ENCODE measurements around the gene PKDCC.
"Not testable (repeated sequence)": the region's sequence is repeated elsewhere in the genome, so short reads cannot be mapped to it uniquely, and the experiment has no call there.

The PKDCC gene

DNA sequence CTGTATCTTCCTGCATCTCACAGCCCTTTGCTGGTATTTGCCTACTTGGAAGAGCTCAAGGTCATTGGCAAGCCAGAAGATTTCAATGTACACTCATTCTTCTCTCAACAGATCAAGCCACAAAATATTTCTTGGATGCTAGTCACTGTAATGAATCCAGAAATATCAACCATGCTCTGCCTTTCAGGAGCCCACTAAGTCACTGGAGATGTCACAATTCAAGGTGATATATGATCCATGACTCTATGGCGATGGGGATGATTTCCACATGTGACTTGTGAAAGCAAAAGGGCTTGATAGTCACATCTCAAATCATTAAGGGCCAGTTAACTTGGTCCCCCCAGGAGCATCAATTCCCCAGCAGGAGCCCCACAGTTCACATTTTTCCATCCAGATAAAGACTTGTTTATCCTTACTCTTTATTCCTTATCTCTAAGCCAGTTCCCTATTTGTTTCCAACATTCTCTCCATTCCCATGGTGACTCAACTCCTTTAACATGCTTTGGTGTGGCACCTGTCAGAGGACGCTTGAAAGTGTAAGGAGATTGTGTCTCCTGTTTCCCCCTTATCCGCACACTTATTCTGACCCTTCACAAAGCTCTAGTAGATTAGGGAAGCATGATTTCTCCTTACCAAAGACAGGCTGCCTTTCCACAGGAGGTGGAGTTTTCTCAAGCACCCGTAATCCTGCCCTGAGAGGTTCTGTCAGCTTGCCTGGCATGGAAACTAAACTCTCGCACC is 15.8 kb downstream of the PKDCC start:
- no peak for DNase-seq (ENCODE audit: low spot score)

DNA sequence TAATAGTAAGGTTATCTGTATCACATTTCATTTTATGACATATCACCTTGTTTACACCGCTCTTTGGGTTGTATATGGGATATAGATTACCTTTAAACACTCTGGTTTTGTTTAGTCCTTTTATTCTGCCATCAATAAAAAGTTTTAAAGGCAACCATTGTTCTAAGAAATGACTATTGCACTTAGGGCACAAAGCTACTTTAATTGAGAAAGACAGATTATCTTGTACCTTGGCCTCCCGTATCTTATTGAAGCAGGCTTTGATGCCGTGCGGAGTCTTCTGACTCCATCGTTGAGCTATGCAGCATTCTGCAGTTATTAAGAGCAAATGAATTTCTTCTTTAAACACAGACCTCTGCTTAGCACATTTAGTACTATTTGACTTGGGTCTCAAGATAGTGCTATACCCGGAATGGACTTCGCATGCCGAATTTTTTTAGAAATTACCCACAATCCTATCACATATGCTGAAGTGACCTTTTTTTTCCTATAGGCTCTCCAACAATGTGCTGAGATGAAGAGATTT is 16.7 kb downstream of the PKDCC start:
- no peak for DNase-seq (ENCODE audit: low spot score)

DNA sequence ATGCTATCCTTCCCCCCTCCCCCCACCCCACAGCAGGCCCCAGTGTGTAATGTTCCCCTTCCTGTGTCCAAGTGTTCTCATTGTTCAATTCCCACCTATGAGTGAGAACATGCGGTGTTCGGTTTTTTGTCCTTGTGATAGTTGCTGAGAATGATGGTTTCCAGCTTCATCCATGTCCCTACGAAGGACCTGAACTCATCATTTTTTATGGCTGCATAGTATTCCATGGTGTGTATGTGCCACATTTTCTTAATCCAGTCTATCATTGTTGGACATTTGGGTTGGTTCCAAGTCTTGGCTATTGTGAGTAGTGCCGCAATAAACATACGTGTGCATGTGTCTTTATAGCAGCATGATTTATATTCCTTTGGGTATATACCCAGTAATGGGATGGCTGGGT is 17.9 kb downstream of the PKDCC start:
- not testable (repeated sequence) for DNase-seq (ENCODE audit: low spot score)

DNA sequence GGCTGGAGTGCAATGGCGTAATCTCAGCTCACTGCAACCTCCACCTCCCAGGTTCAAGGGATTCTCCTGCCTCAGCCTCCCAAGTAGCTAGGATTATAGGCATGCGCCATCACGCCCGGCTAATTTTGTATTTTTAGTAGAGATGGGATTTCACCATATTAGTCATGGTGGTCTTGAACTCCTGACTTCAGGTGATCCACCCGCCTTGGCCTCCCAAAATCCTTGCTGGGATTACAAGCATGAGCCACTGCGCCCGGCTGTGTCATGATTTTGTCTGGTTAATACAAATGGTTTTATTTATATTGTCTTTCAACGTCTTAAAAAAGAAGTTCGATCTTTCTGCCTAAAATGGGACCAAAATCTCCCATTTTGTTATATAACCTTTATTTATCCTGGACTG is 19.2 kb downstream of the PKDCC start:
- DNase-seq (ENCODE audit: low spot score), result not testable (repeated sequence)

DNA sequence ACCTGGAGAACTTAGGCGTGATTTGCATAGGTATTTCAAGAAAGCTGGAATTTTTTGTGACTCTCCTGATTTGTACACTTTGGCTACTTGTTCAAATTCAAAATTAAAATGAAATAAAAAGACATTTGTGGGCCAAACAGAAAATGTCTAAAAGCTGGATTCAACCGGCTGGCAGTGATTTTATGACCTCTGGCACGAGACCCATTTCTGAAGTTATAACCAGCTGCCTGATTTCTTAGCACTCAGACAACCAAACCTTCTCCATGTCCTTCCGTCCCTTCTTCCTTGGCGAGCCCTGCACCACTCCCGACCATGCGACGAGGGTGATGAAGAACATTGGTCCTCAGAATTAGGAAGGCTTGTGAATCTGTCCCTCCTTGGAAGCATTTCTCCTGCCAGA is 19.7 kb downstream of the PKDCC start:
- DNase-seq (ENCODE audit: low spot score), result no peak

DNA sequence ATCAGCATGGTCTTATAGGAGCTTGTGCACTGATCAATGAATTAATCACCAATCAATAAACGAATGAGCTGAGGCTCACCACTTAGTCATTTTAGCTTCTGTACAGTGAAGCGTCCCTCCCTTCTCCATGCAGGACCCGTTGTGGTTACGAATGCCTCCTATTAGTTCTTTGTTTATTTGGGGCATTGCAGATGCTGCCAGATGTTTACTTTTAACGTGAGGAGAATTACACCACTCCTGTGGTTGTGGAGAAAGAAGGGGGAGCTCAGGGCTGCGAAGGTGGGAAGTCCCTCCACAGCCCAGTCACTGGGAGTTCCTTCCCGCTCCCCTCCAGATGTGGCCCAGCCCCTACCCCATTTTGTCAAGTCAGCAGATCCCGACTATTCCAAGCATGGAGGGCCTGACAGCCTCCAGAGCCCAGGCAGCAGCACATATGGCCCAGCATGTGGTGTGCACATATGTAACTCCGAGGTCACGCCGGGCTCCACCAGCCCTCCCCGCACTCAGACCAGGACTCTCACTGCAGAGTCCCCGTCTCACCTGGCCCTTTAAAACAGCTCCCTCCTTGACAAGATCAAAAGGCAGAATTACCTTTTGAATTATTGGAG is 20.9 kb downstream of the PKDCC start:
- DNase-seq (ENCODE audit: low spot score), result no peak

DNA sequence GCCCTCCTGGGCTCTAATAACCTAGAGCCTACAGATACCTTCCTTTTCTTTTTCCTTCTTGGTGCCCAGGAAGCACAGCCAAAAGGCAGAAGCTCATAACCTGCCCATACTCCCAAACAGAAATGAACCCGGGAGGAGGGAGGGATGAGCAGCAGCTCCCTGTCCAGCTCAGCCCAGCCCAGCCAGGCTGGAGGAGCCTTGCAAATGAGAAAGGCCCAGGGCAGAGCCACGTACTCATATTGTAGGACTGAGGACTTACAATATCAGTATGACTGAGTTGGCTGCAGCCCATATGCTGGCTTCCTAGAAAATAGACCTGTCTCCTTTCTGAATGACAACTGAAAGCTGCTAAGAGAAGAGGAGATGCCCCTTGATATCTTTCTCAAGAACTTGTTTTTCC is 21.7 kb downstream of the PKDCC start:
- DNase-seq (ENCODE audit: low spot score), result no peak

DNA sequence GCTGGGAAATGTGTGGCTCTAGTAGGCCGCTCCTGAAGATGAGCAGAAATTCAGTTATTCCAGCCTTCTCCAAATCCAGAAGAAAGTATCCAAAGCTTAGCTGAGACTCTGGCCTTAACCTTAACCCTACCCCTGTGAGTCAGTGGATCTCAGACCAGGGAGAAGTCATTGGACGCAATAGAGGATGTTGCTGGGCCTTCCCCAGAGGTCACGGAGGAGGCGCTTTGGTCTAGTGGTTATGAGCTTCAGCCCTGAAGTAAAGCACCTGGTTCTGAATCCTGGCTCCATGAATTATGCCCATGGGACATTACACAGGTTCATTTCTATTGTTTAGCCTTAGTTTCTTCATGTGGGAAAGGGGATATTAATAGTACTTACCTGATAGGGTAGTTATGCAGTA is 24.0 kb downstream of the PKDCC start:
- no peak for DNase-seq (ENCODE audit: low spot score)

DNA sequence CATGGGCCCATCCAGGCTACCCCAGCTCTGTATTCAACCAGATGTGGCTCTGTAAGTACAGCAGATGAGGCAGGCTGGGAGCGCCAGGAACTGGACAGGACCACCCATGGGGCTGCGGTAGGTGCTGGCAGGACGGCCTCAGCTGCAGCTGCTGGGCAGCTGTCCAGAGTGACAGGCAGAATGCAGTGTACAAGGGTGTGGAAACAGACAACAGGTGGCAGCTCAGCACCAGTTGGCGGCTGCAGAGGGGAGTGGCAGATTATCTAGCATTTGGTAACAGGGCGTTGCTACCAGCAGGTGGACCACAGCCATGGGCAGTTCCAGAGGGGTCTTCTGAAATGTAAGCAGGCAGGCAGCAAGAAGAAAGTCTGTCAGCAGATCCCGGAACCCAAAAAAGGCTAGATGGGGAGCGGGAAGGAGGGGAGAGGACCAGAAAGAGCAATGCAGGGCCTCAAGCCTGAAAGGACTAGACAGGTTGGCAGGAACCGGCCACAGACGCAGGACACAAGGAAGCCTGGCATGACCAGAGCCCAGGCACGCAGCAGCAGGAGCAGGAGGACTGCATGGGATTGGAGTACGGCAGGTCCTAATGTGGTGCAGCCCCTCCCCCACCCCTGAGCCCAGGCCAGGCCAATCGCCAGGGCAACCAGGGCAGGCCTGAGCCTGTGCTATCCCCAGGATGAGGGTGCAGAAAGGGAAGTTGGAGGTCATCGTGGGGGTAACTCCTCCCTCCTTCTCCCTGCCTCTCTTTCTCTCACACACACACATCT is 24.7 kb downstream of the PKDCC start:
- DNase-seq (ENCODE audit: low spot score), result no peak

DNA sequence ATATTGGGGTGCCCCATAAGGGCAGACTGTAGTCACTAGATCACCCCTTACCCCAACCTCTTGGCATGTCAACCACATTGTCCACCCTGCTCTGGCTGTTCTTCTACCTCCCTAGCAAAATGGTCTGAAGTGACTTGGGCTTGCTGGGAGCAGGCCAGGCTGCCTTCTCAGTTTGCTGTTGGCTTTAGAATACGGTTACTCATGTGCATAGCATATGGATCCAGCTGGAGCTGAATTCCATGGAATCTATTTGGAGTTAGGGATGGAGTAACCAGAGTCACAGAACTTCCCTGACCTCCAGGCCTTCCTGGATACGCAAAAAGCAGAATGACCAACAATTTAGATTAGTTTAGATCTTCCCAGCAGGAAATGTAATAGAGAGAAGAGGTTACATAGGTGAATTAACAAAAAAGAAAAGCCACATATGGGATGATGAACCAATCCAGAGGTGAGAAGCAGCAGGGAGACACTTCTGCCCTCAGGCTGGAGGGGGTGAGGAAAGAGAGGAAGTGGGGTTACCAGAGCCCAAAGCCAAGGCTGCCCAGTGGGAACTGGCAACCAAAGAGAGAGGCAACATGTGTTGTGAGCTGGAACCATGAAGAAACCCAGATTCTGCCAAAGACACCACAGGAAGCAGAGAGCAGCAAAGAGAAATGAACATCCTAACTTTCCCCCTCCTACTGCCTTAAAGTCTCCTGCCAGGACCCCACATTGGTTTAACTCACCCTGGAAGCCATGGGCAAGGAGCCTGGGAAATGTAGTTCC is 26.1 kb downstream of the PKDCC start:
- no peak for DNase-seq (ENCODE audit: low spot score)

DNA sequence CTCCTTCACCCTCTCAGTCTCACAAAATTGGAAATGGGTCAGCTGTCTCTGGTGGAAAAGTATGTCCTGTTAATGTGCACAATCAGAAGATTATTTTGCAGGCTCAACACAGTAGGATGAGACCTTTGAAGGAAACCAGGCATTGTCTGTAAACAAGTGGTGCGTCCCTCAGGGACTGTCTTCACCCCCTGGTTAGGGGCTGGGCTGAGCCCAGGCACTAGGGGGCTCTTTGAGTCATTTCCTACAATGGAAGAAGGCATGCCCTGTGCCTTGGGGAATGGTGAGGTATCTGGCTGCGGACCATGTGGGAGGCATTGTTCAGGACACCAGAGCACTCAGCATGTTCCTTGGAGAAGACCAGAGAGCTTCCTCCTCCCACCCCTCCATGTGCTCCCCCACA is 26.8 kb downstream of the PKDCC start:
- no peak for DNase-seq (ENCODE audit: low spot score)

DNA sequence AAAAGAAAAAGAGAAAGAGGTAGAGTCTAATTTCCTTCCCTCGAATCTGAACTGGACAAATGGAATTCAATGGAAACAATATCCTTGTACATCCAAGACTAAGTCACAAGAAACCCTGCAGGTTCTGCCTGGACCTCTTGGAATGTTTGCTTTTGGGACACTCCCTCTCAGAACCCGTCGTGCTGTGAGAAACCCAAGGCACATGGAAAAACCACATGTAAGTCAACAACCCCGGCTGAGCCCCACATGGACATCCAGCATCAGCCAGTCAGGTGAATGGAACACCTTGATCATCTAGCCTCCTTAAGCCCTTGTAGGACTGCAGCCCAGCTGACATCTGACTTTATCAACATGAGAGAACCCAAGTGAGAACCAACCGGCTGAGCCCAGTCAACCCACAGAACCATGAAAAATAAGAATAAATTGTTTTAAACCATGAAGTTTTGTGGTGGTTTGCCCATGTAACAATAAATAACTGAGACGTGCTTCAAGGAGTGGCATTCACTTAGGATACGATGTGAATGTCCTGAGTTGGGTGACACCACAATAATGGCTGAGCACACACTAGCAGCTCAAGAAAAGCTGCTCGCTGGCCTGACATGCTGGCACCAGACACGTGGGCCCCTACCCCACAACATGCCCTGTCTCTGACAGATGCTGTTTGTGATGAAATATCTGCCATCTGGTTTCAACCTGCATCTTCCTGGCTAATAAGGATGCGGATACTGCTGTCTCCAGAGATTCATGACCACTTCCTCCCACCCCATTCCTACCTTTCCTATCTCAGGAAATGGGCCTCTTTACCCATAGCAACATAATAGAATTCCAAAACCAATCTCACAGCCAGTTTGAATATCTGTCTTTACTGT is 28.8 kb downstream of the PKDCC start:
- no peak for DNase-seq (ENCODE audit: low spot score)

DNA sequence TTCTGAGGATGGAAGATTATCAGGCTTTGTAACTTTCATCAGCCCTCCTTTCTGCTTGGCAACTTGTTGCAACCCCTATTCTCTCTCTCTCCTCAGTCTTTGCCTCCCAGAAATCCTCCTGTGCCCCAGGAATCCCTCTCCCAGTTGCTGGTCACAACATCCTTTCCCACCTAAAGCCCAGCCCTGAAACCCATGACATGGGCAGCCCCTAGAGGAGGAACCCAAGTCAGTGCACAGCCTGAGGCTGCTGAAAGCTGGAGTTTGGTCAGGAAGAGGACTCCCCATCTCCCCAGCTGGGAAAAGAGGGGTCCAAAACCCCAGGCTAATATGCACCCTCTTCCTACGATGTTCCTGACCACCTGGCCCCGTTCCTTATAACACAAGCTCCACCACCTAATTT is 29.5 kb downstream of the PKDCC start:
- no peak for DNase-seq (ENCODE audit: low spot score)

DNA sequence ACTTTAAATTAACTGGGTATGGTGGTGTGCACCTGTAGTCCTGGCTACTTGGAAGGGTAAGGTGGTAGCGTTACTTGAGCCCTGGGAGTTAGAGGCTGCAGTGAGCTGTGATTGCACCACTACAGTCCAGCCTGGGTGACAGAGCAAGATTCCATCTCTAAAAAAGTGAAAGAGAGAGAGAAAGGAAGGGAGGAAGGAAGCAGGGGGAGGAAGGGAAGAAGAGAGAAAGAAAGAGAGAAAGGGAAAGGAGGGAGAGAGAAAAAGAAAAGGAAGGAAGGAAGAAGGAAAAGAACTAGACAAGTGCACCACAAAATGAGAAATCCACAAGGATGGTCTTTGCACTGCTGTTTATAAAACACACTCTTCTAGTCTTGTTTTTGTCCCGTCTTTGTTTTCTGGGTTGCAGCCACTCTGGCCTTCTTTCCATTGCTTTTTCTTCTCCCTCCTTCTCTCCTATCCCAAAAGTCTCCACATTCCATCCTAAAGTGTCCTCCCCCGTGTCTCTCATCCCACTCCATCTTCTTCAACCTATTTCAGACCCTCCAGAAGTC is 32.0 kb downstream of the PKDCC start:
- DNase-seq (ENCODE audit: low spot score), result no peak

DNA sequence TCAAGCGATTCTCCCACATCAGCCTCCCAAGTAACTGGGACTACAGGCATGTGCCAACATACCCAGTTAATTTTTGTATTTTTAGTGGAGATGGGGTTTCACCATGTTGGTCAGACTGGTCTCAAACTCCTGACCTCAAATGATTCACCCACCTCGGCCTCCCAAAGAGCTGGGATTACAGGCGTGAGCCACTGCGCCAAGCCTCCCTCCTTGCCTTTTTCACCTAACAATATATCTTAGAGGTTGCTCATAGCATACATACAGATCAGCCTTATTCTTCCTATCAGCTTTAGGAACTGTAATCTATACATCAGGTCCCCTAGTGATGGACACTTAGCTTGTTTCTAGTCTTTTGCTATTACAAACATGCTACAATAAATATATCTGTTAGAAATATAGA is 33.3 kb downstream of the PKDCC start:
- not testable (repeated sequence) for DNase-seq (ENCODE audit: low spot score)

DNA sequence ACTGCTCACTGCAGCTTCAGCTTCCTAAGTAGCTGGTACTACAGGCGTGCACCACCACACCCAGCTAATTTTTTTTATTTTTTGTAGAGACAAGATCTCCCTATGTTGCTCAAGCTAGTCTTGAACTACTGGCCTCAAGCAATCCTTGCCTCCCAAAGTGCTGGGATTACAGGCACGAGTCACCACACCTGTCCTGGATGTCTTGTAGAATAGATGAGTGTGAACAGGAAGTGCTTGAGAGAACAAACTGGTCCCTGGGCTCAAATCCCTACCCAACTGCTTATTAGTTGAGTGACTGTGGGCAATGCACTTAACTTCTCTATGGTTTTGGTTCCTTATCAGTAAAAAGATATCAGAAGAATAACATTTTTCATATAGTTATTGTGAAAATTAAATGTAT is 34.2 kb downstream of the PKDCC start:
- no peak for DNase-seq (ENCODE audit: low spot score)

DNA sequence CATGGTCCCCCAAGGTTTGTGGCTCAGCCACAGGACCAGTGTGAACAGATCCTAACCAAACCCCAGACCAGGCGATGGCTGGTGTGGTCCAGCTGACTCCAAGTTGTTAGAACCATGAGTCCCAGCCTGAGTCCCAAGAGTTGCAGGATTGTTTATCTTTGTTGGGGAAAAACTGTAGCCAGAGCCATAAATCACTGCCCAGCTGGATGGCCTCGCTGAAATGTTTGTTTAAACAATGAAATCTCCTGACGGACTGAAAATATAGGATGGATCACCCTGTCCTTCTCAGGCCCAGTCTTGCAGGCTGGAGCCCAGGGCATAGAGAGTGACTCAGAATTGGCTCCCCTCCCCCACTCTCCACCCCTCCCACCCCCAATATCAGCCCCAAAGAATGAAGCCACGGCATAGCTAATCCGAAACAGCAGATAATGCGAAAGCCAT is 36.4 kb downstream of the PKDCC start:
- no peak for DNase-seq (ENCODE audit: low spot score)

DNA sequence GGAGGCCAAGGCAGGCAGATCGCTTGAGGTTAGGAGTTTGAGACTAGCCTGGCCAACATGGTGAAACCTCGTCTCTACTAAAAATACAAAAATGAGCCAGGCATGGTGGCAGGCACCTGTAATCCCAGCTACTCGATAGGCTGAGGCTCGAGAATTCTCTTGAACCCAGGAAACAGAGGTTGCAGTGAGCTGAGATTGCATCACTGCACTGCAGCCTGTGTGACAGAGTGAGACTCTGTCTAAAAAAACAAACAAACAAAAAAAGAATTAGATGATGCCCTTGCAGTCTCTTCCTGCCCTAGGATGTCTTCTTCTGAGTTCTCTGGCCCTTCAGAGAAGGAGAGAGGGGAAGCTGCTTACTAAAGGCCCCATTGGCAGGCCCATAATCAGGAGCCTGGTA is 37.2 kb downstream of the PKDCC start:
- DNase-seq (ENCODE audit: low spot score), result not testable (repeated sequence)

DNA sequence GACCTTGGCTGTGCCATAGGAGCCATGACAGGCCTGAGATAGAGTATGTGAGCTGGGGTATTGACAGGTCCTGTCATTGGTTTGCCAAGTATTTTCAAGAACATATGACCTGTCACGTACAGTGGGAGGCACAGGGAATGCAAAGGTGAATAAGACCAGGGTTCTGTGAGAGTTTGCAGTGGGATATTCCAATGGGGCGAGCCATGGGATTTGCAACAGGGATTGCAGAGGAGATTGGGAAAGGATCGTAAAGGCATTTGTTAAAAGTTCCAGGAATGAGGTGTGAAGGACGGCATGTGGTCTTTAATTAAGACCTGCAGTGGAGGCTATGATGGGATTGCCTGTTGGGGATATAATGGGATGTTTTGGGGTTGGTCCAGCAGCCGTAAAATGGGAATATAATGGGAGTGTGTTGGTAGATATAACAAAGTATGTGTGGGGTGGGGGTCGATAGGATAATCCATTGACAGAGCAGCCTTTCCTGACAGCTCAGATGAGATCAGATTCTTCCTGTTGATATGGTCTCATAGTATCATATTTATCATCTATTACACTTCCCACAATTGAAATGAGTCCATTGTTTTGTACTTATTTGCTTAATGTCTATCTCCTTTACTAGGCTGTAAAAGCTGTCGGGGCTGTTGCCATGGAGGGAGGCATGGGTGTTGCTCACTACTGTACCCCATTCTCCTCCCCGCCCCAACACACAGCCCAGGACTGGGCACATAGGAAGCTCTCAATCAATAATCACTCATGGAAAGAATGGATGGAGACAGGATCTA is 38.1 kb downstream of the PKDCC start:
- DNase-seq (ENCODE audit: low spot score), result no peak

DNA sequence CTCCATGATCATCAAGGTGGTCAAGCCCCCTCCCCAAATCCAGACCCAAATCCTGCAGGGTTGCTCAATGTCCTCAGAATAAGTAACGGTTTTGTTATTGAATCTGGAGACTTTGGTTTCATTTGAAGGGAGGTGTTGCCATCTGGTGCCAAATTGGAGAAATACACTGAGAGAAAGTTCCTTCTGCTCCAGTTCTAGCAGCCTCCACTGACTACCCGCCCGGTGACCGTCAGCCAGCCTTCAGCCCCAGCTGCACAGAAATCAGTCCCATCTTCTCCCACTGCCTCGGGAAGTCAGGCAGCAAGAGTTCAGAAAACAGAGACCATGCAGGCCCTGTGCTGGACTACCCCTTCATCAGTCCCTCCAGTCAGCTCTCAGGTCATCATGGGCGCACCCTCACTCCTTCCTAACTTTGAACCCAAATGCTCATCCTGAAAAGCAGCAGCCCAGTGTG is 38.7 kb downstream of the PKDCC start:
- DNase-seq (ENCODE audit: low spot score), result peak; percentile 75

Data from NAMALWA (cell line).